HEK293 (cell line): ENCODE results near the gene LAG3.

Experiments used
- CTCF ChIA-PET: fragments of 350-600 bp; formaldehyde crosslinking; extraction: SDS; loops from one replicate; lab custom pipeline; 2021; ENCODE audit warnings: antibody characterized with exemption; lab: Yijun Ruan, JAX
- POLR2A ChIA-PET: fragments of 300-600 bp; formaldehyde crosslinking; extraction: SDS; loops from one replicate; lab custom pipeline; 2020; ENCODE audit warnings: antibody characterized with exemption, inconsistent platforms; lab: Yijun Ruan, JAX
- H3K27ac ChIP-seq: fragments of 200-500 bp; sonication (Bioruptor generic); 2 replicates; pipeline ENCODE4 v1.5.1; 2014; ENCODE audit warnings: low read depth, low read length, control low read depth, inconsistent platforms; ENCODE audit errors: extremely low read depth
- H3K36me3 ChIP-seq, 2 experiments: fragments of 200-500 bp in 1 of 2; sonication (Bioruptor generic) in 1 of 2; 1 replicate in 1 of 2; 2 replicates in 1 of 2; pipeline ENCODE4 v1.5.1; 2014 to 2017; ENCODE audit warnings: inconsistent platforms in 2 of 2, low read length in 2 of 2; ENCODE audit not compliant: control insufficient read depth in 2 of 2, insufficient read depth in 1 of 2
- H3K4me1 ChIP-seq: fragments of 200-500 bp; sonication (Bioruptor generic); 2 replicates; pipeline ENCODE4 v1.5.1; 2014; ENCODE audit warnings: mild to moderate bottlenecking, low read length, inconsistent platforms; ENCODE audit not compliant: control insufficient read depth, insufficient read depth
- H3K4me3 ChIP-seq: 2 replicates; pipeline ENCODE4 v1.5.1; 2011; ENCODE audit warnings: low read depth, mild to moderate bottlenecking, control low read depth, low read length, moderate library complexity
- H3K9me3 ChIP-seq: fragments of 200-500 bp; sonication (Bioruptor generic); 2 replicates; pipeline ENCODE4 v1.5.1; 2014; ENCODE audit warnings: low read depth, low read length, inconsistent platforms; ENCODE audit not compliant: control insufficient read depth, insufficient read depth
- EGR2 ChIP-seq: fragments of 450-650 bp; formaldehyde crosslinking; IDR thresholded peaks from 2 replicates; pipeline ENCODE4 v1.5.1; 2016; ENCODE audit warnings: low read depth, missing biosample characterization, missing genetic modification characterization
- HOXC10 ChIP-seq: sonication (generic); formaldehyde crosslinking; IDR thresholded peaks from 2 replicates; pipeline ENCODE4 v1.8.1; 2023; ENCODE audit warnings: mild to moderate bottlenecking, missing genetic modification reagents
- KLF16 ChIP-seq: fragments of 450-650 bp; formaldehyde crosslinking; IDR thresholded peaks from 2 replicates; pipeline ENCODE4 v1.5.1; 2017; ENCODE audit warnings: missing biosample characterization, missing genetic modification characterization
- ZNF302 ChIP-seq: fragments of 450-650 bp; formaldehyde crosslinking; IDR thresholded peaks from 2 replicates; pipeline ENCODE4 v1.5.1; 2016; ENCODE audit warnings: missing biosample characterization, missing genetic modification characterization, low read depth
- ZNF311 ChIP-seq: fragments of 450-650 bp; formaldehyde crosslinking; IDR thresholded peaks from 2 replicates; pipeline ENCODE4 v1.5.1; 2017; ENCODE audit warnings: missing biosample characterization, missing genetic modification characterization, borderline replicate concordance
- ZNF37A ChIP-seq: fragments of 450-650 bp; IDR thresholded peaks from 2 replicates; pipeline ENCODE4 v1.5.1; 2018; ENCODE audit warnings: missing biosample characterization, missing genetic modification characterization
- ZNF433 ChIP-seq: fragments of 450-650 bp; formaldehyde crosslinking; IDR thresholded peaks from 2 replicates; pipeline ENCODE4 v1.5.1; 2016; ENCODE audit warnings: missing biosample characterization, missing genetic modification characterization, low read depth
- ZNF510 ChIP-seq: fragments of 450-650 bp; formaldehyde crosslinking; IDR thresholded peaks from 2 replicates; pipeline ENCODE4 v1.5.1; 2018; ENCODE audit warnings: mild to moderate bottlenecking, missing genetic modification characterization, missing biosample characterization; ENCODE audit not compliant: insufficient replicate concordance
- ZNF544 ChIP-seq: fragments of 450-650 bp; formaldehyde crosslinking; IDR thresholded peaks from 2 replicates; pipeline ENCODE4 v1.5.0; 2017; ENCODE audit warnings: missing biosample characterization, missing genetic modification characterization
- ZNF549 ChIP-seq: fragments of 450-650 bp; IDR thresholded peaks from 2 replicates; pipeline ENCODE4 v1.5.1; 2018; ENCODE audit warnings: missing biosample characterization, missing genetic modification characterization, mild to moderate bottlenecking, inconsistent platforms, moderate library complexity
- ZNF560 ChIP-seq: fragments of 450-650 bp; formaldehyde crosslinking; IDR thresholded peaks from 2 replicates; pipeline ENCODE4 v1.5.1; 2017; ENCODE audit warnings: missing biosample characterization, missing genetic modification characterization, borderline replicate concordance
- ZNF670 ChIP-seq: fragments of 450-650 bp; formaldehyde crosslinking; IDR thresholded peaks from 2 replicates; pipeline ENCODE4 v1.5.1; 2016; ENCODE audit warnings: missing biosample characterization, missing genetic modification characterization, low read depth
- ZNF843 ChIP-seq: fragments of 450-650 bp; formaldehyde crosslinking; IDR thresholded peaks from 2 replicates; pipeline ENCODE4 v1.5.1; 2016; ENCODE audit warnings: missing biosample characterization, missing genetic modification characterization
- ZXDB ChIP-seq: fragments of 450-650 bp; formaldehyde crosslinking; IDR thresholded peaks from 2 replicates; pipeline ENCODE4 v1.5.1; 2016; ENCODE audit warnings: missing biosample characterization, missing genetic modification characterization
- TF ChIP-seq, protein P1 (sequence below): IDR thresholded peaks from 2 replicates; pipeline ENCODE4 v1.6.1; 2011; ENCODE audit warnings: mild to moderate bottlenecking, low read depth, low read length, borderline replicate concordance
- TF ChIP-seq, protein P2 (sequence below): fragments of 450-650 bp; formaldehyde crosslinking; IDR thresholded peaks from 2 replicates; pipeline ENCODE4 v1.5.1; 2016; ENCODE audit warnings: missing biosample characterization, missing genetic modification characterization
- TF ChIP-seq, protein P3 (sequence below): fragments of 450-650 bp; formaldehyde crosslinking; IDR thresholded peaks from 2 replicates; pipeline ENCODE4 v1.5.1; 2016; ENCODE audit warnings: missing biosample characterization, missing genetic modification characterization, borderline replicate concordance
- TF ChIP-seq, protein P4 (sequence below): fragments of 450-650 bp; formaldehyde crosslinking; IDR thresholded peaks from 2 replicates; pipeline ENCODE4 v1.5.1; 2016; ENCODE audit warnings: missing biosample characterization, missing genetic modification characterization
- TF ChIP-seq, protein P5 (sequence below): fragments of 450-650 bp; formaldehyde crosslinking; IDR thresholded peaks from 2 replicates; pipeline ENCODE4 v1.5.1; 2017; ENCODE audit warnings: missing biosample characterization, missing genetic modification characterization

The LAG3 gene

GRCh38 chr12:6772726-6773589 lies 638 bp downstream of the LAG3 start:
- Histone ChIP-seq H3K4me1 (peaks cover 13% of the 10 kb centered on the region), H3K4me3 (no peak overlapping the region), H3K9me3 (no peaks in the 10 kb centered on the region), H3K36me3 (peaks cover 11 to 26% of the 10 kb centered on the region in 2 experiments; a peak in 2 of 3 replicates), H3K27ac (no peak overlapping the region)
- POLR2A ChIA-PET: interaction anchor here (2.0 to 4.7 kb wide), 2 partner anchors 20 kb away, joined by 7 to 42 read pairs; partner anchors contain the start of gene MLF2
- TF ChIP-seq ZNF549 (tag by site-specific recombination) (no peak), EGR2 (no peak), ZNF311 (tag by site-specific recombination) (no peak), ZNF433 (tag by site-specific recombination) (no peak), ZNF510 (tag by site-specific recombination) (no peak), ZNF544 (tag by site-specific recombination) (no peak), ZNF37A (tag by site-specific recombination) (no peak), HOXC10 (CRISPR knock-in tag) (no peak), KLF16 (no peak), ZNF560 (tag by site-specific recombination) (no peak), ZXDB (tag by site-specific recombination) (no peak), ZNF843 (no peak), ZNF670 (tag by site-specific recombination) (no peak), ZNF302 (tag by site-specific recombination) (no peak)
- TF ChIP-seq, protein P1, sequence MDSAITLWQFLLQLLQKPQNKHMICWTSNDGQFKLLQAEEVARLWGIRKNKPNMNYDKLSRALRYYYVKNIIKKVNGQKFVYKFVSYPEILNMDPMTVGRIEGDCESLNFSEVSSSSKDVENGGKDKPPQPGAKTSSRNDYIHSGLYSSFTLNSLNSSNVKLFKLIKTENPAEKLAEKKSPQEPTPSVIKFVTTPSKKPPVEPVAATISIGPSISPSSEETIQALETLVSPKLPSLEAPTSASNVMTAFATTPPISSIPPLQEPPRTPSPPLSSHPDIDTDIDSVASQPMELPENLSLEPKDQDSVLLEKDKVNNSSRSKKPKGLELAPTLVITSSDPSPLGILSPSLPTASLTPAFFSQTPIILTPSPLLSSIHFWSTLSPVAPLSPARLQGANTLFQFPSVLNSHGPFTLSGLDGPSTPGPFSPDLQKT: no peak
- TF ChIP-seq, protein P2, sequence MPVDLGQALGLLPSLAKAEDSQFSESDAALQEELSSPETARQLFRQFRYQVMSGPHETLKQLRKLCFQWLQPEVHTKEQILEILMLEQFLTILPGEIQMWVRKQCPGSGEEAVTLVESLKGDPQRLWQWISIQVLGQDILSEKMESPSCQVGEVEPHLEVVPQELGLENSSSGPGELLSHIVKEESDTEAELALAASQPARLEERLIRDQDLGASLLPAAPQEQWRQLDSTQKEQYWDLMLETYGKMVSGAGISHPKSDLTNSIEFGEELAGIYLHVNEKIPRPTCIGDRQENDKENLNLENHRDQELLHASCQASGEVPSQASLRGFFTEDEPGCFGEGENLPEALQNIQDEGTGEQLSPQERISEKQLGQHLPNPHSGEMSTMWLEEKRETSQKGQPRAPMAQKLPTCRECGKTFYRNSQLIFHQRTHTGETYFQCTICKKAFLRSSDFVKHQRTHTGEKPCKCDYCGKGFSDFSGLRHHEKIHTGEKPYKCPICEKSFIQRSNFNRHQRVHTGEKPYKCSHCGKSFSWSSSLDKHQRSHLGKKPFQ (tag by site-specific recombination): no peak
- TF ChIP-seq, protein P3, sequence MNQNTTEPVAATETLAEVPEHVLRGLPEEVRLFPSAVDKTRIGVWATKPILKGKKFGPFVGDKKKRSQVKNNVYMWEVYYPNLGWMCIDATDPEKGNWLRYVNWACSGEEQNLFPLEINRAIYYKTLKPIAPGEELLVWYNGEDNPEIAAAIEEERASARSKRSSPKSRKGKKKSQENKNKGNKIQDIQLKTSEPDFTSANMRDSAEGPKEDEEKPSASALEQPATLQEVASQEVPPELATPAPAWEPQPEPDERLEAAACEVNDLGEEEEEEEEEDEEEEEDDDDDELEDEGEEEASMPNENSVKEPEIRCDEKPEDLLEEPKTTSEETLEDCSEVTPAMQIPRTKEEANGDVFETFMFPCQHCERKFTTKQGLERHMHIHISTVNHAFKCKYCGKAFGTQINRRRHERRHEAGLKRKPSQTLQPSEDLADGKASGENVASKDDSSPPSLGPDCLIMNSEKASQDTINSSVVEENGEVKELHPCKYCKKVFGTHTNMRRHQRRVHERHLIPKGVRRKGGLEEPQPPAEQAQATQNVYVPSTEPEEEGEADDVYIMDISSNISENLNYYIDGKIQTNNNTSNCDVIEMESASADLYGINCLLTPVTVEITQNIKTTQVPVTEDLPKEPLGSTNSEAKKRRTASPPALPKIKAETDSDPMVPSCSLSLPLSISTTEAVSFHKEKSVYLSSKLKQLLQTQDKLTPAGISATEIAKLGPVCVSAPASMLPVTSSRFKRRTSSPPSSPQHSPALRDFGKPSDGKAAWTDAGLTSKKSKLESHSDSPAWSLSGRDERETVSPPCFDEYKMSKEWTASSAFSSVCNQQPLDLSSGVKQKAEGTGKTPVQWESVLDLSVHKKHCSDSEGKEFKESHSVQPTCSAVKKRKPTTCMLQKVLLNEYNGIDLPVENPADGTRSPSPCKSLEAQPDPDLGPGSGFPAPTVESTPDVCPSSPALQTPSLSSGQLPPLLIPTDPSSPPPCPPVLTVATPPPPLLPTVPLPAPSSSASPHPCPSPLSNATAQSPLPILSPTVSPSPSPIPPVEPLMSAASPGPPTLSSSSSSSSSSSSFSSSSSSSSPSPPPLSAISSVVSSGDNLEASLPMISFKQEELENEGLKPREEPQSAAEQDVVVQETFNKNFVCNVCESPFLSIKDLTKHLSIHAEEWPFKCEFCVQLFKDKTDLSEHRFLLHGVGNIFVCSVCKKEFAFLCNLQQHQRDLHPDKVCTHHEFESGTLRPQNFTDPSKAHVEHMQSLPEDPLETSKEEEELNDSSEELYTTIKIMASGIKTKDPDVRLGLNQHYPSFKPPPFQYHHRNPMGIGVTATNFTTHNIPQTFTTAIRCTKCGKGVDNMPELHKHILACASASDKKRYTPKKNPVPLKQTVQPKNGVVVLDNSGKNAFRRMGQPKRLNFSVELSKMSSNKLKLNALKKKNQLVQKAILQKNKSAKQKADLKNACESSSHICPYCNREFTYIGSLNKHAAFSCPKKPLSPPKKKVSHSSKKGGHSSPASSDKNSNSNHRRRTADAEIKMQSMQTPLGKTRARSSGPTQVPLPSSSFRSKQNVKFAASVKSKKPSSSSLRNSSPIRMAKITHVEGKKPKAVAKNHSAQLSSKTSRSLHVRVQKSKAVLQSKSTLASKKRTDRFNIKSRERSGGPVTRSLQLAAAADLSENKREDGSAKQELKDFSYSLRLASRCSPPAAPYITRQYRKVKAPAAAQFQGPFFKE (tag by site-specific recombination): no peak
- TF ChIP-seq, protein P4, sequence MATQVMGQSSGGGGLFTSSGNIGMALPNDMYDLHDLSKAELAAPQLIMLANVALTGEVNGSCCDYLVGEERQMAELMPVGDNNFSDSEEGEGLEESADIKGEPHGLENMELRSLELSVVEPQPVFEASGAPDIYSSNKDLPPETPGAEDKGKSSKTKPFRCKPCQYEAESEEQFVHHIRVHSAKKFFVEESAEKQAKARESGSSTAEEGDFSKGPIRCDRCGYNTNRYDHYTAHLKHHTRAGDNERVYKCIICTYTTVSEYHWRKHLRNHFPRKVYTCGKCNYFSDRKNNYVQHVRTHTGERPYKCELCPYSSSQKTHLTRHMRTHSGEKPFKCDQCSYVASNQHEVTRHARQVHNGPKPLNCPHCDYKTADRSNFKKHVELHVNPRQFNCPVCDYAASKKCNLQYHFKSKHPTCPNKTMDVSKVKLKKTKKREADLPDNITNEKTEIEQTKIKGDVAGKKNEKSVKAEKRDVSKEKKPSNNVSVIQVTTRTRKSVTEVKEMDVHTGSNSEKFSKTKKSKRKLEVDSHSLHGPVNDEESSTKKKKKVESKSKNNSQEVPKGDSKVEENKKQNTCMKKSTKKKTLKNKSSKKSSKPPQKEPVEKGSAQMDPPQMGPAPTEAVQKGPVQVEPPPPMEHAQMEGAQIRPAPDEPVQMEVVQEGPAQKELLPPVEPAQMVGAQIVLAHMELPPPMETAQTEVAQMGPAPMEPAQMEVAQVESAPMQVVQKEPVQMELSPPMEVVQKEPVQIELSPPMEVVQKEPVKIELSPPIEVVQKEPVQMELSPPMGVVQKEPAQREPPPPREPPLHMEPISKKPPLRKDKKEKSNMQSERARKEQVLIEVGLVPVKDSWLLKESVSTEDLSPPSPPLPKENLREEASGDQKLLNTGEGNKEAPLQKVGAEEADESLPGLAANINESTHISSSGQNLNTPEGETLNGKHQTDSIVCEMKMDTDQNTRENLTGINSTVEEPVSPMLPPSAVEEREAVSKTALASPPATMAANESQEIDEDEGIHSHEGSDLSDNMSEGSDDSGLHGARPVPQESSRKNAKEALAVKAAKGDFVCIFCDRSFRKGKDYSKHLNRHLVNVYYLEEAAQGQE (tag by site-specific recombination): no peak
- TF ChIP-seq, protein P5, sequence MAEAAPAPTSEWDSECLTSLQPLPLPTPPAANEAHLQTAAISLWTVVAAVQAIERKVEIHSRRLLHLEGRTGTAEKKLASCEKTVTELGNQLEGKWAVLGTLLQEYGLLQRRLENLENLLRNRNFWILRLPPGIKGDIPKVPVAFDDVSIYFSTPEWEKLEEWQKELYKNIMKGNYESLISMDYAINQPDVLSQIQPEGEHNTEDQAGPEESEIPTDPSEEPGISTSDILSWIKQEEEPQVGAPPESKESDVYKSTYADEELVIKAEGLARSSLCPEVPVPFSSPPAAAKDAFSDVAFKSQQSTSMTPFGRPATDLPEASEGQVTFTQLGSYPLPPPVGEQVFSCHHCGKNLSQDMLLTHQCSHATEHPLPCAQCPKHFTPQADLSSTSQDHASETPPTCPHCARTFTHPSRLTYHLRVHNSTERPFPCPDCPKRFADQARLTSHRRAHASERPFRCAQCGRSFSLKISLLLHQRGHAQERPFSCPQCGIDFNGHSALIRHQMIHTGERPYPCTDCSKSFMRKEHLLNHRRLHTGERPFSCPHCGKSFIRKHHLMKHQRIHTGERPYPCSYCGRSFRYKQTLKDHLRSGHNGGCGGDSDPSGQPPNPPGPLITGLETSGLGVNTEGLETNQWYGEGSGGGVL (tag by site-specific recombination): no peak
- CTCF ChIA-PET: interaction anchor here (0.7 to 0.9 kb wide), 2 partner anchors 19 to 374 kb away, joined by 4 to 5 read pairs; no protein-coding TSS in a partner anchor
